ENCODE results near the gene LIPH.

GRCh38 chr3:185582236-185582635, 29.8 kb upstream of the LIPH start:
- TF ChIP-seq CTCF (IDR thresholded peaks at IDR 0.05) (no peak), POLR2A (IDR thresholded peaks at IDR 0.05) (no peak)
